GM21515 (cell line): ENCODE measurements around the gene DDIT3.
"Not testable (repeated sequence)": the region's sequence is repeated elsewhere in the genome, so short reads cannot be mapped to it uniquely, and the experiment has no call there.

Source experiments
- ATAC-seq: cut with Tn5 transposase; IDR thresholded peaks from one replicate; pipeline ENCODE4 v1.9.1; 2021; ENCODE audit not compliant: unreplicated experiment

The DDIT3 gene

DNA sequence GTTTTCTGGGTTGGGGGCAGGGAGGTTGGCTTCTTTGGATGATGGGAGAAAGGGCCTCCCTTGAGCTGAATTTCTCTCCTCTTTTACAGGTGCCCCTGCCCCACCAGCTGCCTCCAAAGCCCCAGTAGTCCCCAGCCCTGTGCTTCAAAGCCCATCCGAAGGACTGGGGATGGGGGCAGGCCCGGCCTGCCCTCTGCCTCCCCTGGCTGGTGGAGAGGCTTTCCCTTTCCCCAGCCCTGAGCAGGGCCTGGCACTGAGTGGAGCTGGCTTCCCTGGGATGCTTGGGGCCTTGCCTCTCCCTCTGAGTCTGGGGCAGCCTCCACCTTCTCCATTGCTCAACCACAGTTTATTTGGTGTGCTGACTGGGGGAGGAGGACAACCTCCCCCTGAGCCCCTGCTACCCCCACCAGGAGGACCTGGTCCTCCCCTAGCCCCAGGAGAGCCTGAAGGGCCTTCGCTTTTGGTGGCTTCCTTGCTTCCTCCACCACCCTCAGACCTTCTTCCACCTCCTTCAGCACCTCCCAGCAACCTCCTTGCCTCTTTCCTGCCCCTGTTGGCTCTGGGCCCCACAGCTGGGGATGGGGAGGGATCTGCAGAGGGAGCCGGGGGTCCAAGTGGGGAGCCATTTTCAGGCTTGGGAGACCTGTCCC is 6.3 kb upstream of the DDIT3 start:
- no peak for ATAC-seq

DNA sequence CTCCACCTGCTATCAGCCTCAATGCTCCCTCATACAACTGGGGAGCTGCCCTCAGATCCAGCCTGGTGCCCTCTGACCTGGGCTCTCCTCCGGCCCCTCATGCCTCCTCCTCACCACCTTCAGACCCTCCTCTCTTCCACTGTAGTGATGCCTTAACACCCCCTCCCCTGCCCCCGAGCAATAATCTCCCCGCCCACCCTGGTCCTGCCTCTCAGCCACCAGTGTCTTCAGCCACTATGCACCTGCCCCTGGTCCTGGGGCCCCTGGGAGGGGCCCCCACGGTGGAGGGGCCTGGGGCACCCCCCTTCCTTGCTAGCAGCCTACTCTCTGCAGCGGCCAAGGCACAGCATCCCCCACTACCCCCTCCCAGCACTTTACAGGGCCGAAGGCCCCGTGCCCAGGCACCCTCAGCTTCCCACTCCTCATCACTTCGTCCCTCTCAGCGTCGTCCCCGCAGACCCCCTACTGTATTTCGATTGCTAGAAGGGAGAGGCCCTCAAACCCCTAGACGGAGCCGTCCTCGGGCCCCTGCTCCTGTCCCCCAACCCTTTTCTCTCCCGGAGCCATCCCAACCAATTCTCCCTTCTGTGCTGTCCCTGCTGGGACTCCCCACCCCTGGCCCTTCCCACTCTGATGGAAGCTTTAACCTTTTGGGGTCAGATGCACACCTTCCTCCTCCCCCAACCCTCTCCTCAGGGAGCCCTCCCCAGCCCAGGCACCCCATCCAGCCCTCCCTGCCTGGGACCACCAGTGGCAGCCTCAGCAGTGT is 5.5 kb upstream of the DDIT3 start:
- no peak for ATAC-seq

DNA sequence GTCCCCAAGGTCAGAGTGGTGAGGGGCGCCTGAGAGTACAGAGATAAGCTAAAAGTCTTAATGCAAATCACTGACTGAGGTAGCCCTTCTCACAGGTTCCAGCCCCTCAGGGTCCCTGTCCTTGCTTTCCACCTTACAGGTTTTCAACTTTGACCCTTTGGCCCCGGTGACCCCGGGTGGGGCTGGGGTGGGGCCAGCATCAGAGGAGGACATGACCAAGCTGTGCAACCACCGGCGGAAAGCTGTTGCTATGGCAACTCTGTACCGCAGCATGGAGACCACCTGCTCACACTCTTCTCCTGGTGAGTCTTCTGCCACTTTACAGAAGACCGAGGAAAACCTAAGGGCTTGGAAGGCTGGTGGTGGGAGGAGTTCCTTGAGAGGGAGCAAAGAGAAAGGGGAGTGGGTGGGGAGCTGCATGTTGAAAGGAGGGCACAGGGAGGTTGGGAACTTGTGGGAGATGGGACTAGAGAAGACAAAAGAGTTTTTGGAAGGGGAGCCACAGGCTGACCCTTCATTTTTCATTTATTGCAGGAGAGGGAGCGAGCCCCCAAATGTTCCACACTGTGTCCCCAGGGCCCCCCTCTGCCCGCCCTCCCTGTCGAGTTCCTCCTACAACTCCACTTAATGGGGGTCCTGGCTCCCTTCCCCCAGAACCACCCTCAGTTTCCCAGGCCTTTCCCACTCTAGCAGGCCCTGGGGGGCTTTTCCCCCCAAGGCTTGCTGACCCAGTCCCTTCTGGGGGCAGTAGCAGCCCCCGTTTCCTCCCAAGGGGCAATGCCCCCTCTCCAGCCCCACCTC is 4.7 kb upstream of the DDIT3 start:
- no peak for ATAC-seq

DNA sequence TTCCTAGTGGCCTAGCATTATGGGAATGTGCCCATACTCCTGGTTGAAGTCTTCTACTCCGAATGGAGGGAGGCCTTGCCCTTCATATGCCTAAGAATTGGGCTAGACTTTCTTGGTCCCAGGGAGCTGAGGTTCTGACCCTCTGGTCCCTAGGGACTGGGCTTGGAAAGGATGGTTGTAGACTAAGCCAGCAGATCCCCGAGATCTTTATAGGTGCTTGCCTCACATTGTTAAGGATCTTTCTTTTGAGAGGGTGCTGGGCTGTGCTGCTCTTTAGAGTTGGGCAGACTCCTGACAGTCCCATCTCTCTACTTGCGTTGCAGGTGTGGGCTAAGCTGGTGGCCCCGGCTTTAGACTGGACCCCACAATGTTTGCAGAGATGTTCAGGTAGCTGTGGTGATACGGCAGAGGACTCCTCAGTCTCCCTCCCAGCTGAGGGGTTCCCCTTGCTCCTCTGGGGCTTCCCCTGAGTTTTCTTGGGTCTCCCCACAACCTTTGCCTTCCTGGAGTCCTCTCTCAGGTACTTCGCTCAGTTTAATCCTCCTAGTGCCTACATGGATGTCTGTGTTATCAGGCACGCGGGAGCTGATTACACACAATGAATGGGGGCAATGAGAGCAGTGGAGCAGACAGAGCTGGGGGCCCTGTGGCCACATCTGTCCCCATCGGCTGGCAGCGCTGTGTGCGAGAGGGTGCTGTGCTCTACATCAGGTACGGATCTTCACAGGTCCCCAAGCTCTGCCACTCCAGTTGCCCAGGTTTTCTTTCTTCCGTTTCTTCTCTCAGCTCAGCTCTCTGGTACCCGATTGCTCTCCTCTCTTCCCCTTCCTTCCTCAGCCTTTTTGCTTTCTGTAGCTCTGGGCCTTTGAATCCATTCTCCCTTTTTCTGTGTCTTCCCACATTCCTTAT is 3.6 kb upstream of the DDIT3 start:
- no peak for ATAC-seq

DNA sequence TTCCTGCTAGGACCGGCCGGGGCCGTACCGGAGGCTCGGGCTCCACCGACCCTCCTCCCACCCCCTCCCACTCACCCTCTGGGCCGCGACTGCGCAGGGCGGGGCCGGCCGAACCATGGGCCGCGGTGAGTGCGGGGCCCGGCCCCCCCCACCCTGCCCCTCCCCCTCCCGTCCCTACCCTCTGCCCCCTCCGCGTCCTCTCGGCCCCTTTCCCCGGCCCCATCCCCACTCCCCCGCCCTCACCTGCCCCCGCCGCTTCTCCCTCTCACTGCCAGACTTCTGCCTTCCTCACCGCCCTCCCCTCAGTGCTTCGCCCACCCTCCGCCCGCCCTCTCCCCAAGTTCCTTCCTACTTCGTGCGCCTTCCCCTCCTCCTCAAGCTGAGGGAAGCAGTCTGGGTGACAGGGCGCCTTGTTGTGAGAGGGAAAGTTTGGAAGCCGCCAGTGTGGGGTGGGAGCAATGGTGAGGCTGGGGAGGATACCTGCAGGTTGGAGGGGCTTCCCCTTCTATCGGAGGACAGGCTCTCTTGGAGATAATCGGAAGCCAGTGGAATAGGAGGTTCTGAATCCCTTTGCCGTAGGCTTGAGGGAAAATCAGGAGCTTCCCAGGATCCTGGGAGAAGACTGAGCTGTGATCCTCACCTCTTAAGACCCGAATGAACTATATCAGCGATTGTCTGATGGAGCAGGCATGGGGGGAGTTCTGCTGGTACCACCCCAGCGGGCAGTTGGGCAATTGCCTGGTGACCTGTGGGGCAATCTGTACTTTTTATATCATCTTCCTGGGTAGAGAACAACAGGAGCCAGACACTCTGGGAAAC is 2.8 kb upstream of the DDIT3 start:
- ATAC-seq: no peak

DNA sequence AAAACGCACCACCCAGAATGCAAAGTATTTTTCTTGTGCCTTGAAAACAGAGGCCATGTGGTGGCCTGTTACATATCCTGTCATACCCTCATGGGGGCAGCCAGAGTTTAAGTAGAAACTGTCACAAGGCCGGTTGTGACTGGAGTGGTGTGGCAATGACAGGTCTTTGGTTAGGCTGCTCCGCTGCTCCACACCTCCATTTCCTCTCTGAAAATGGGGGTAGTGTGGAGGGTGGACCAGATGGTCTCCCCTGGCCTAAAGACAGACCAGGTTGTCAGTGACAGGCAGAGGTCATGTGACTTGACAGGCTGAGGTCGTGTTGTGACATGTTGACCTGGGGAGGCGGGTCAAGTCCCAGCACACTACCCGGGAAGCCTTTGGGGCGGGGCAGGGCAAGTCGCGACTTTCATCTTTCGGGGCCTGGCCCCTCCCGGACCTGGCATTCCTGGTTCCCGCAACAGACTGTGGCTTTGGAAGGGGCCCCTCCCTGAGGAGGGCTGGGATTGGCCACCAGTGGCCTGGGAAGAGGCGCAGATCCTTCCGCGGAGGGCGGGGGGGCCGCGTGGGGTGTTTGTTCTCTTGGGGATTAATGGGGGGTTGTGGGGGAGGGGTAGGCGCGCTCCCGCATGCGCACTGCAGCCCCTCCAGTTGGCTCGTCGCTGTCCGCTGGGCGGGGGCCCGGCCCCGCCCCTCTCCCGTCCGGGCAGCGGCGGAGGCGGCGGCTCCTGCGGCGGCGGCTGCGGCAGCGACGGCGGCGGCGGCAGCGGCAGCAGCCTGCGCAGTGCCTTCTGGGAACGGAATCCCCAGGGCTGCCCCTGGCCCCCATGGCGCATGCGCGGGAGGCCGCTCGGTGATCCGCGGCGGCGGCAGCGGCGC is 1.9 kb upstream of the DDIT3 start, which contains the start of gene MBD6:
Gene MBD6 (plus strand): TSS at position 814 of the 876 bp plus-strand sequence. CDS start 1,480 bp downstream, outside the sequence.
- ATAC-seq: peak; percentile 37

DNA sequence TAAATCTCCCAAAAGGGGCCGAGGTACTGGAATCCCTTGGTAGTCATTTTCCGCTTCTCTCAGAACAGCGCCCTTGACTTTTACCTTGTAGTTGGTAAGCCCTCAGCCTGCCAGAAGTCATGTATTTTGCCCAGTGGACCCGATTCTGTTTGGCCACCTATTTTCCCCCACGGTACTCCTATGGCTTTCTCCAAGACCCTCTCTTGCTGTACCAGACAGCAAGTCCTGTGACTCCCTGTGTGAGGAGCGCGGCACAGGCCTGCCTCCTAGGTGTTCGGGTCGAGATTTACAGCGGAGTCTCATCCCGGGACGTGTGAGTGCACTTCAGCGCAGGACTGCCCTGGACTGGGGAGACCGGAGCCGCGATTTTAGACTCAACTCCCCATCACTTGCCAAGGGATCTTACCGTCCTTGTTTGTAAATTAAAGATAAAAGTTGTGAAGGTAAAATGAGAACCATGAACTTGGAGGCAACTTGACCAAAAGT is 1.3 kb upstream of the DDIT3 start:
- ATAC-seq: no peak

DNA sequence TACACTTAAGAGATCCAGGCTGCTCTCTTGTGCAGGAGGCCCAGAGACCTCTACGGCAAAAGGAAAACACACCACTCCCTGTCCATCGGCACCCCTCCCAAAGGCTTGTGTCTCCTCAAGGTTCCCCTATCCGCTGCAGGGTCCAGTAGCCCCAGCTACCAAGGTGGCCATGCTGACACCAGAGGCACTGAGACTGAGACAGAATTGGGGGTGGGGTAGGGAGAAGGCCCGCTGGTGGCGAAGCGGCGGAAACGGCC is 590 bp downstream of the DDIT3 start:
- peak; percentile 0 for ATAC-seq

DNA sequence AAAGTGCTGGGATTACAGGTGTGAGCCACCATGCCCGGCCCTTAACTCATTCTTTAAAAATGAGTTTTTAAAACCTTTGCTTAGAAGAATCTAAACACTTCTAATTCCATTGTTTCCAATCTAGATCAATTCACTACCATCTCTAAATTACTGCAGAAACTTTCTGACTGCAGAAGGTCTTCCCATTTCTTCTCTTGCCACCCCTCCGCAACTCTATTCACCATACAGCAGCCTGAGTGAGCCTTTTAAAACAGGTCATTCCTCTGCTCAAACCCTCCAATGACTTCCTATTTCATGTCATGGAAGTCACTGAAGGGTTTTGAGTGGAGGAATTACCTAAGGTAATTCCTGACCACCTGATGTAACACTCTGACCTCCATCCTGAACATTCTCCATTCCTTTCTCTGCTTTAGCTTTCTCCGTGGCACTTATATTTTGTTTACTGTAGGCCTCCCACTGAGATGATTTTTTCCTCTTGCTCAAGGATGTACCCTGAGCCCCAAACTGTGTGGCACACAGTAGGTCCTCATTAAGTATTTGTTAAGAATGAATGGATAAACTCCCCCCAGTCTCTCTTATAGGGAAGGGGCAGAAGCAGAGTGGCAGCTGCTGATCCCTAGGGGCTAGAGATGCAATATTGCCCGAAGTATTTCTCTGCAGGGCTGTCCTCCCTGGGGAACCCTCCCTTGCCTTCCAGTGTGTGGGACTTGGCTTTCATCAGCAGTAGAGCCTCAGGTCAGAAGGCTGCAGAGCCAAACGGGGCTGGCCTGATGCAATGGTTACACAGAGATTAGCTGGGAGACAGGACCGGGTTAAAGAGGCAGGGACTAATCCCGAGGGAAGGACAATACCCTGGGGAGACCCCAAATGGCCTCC is 1.2 kb downstream of the DDIT3 start:
- ATAC-seq: no peak

DNA sequence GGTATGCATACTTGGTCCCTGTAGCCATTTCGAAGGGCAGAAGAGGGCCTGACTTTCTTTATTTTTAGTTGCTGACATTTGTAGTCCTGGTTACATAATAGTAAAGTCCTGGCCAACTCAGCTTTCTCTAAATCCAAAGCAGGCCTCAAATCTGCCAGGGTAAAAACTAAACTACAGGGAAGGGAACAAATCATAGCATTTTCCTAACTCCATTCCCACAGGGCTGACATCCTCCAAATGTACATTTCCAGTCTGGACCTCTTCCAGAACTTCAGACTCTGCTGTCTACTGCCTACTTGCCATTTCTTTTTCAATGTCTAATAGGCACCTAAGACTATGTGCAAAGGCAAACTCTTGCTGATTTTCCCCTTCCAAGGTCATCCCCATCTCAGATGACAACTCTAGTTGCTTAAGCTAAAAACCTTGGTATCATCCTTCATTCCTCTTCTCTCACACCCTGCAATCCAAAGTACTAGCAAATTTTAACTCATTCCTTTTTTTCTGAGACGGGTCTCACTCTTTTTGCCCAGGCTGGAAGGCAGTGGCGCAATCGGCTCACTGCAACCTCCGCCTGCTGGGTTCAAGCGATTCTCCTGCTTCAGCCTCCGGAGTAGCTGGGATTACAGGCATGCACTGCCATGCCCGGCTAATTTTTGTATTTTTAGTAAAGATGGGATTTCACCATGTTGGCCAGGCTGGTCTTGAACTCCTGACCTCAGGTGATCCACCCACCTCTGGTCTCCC is 2.0 kb downstream of the DDIT3 start:
- no peak for ATAC-seq

DNA sequence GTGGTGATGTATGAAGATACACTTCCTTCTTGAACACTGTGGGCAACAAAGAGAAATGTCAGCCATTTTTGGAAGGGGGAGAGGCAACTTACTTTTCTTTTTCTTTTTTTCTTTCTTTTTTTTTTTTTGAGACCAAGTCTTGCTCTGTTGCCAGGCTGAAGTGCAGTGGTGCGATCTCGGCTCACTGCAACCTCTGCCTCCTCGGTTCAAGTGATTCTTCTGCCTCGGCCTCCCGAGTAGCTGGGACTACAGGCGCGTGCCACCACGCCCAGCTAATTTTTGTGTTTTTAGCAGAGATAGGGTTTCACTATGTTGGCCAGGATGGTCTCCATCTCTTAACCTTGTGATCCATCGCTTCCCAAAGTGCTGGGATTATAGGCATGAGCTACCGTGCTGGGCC is 2.6 kb downstream of the DDIT3 start:
- ATAC-seq: not testable (repeated sequence)

DNA sequence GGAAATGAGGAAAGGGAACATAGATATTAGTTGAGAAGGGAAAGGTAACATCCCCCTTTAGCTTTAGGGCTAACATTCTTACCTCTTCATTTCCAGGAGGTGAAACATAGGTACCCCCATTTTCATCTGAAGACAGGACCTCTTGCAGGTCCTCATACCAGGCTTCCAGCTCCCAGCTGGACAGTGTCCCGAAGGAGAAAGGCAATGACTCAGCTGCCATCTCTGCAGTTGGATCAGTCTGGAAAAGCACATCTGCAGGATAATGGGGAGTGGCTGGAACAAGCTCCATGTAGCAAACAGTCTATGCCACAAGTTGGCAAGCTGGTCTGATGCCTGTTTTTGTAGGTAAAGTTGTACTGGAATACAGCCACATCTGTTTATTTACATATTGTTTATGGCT is 3.1 kb downstream of the DDIT3 start:
- ATAC-seq: no peak

DNA sequence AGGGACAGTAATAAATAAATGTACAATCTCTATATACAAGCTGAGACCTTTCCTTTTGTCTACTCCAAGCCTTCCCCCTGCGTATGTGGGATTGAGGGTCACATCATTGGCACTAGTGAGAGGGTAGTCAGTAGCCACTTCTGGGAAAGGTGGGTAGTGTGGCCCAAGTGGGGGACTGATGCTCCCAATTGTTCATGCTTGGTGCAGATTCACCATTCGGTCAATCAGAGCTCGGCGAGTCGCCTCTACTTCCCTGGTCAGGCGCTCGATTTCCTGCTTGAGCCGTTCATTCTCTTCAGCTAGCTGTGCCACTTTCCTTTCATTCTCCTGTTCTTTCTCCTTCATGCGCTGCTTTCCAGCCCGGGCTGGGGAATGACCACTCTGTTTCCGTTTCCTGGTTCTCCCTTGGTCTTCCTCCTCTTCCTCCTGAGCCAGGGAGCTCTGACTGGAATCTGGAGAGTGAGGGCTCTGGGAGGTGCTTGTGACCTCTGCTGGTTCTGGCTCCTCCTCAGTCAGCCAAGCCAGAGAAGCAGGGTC is 3.6 kb downstream of the DDIT3 start:
- ATAC-seq: no peak

DNA sequence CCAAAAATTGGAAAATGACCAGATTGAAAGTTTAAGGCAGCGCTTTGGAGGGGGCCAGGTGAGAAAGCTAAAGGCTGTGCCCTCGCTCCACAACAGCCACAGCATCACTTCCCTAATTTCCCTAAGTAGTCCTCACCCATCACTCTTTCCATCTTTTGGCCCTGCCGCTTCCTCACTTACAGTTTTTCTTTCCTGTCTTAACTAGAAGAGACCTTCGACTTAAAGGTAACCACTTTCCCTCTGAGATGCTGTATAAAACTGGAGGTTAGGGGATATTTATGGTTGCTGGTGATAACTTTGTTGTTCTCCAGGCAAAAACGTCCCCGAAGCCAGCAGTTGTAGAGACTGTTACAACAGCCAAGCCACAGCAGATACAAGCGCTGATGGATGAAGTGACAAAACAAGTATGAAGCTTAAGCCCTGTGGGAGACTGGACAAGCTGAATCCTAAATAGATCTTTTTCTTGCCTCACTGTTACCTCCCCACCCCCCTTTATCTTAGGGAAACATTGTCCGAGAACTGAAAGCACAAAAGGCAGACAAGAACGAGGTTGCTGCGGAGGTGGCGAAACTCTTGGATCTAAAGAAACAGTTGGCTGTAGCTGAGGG is 4.3 kb downstream of the DDIT3 start:
- ATAC-seq: no peak

DNA sequence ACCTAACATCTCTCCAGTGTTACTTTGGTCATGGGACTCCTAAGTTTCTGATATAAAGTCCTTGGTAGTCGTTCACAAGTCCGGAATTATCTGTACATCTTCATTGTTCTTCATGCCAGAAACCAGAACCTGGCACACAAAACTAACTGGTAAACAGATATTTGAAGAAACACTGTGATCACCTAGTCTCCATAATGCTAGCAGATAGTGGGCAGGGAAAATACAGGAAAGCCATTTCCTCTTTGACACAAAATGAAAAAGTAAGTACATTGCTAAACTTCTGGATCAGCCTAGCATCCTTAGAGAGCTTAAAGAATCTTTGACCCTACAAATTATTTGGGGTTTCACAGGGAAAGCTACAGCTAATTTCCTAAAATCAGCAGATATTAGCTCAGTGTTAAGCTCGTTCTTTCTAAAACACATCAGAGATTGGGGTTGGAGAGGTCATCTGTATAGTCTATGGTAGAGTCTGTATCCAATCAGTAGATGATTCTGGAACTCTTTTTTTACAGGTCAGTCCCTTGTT is 4.8 kb downstream of the DDIT3 start:
- no peak for ATAC-seq

DNA sequence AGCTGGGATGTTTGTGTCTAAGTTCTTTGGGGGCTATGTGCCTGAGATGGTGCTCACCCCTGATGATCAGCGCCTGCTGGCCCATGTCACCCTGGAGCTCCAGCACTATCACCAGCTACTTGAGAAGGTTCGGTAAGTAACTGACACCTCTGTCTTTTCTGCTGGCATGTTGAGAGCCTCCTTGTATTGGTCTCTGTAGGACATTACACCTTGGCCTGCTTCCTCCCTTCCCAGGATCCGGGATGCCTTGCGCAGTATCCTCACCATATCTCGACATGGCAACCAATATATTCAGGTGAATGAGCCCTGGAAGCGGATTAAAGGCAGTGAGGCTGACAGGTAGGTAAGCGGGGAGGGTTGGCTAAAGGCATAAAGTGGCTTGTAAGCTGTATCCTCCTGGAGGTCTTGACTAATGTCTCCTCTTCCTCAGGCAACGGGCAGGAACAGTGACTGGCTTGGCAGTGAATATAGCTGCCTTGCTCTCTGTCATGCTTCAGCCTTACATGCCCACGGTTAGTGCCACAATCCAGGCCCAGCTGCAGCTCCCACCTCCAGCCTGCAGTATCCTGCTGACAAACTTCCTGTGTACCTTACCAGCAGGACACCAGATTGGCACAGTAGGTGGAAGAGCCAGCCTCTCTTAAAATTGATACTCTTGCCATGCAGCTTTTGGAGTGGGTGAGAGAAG is 5.5 kb downstream of the DDIT3 start:
- ATAC-seq: no peak
